ENCODE results near the gene B3GNT2.
A peak's percentile ranks its signal among the peaks of the same experiment; 100 is the strongest.

Gene B3GNT2

GRCh38 chr2:62209427-62209991, 13.6 kb downstream of the B3GNT2 start:
- in situ Hi-C loops (cut with HindIII; ENCODE audit: low sequenced_read_pairs): no loop called here
- TF ChIP-seq CTCF (IDR thresholded peaks at IDR 0.05; ENCODE audit: low read depth, low read length, missing control alignments): no peak
- no peak overlapping the region for H3K4me3 ChIP-seq (ENCODE audit: low read depth, low read length)
- no peak for DNase-seq (ENCODE audit: low read depth)

- no peak for DNase-seq (ENCODE audit: low read depth)
- H3K4me3 ChIP-seq (ENCODE audit: low read depth, low read length): no peak overlapping the region
- TF ChIP-seq CTCF (IDR thresholded peaks at IDR 0.05; ENCODE audit: low read depth, low read length, missing control alignments): no peak
- in situ Hi-C loops (cut with HindIII; ENCODE audit: low sequenced_read_pairs): no loop called here
Observed at GRCh38 chr2:62215306-62216064, 19.6 kb downstream of the B3GNT2 start.

DNA sequence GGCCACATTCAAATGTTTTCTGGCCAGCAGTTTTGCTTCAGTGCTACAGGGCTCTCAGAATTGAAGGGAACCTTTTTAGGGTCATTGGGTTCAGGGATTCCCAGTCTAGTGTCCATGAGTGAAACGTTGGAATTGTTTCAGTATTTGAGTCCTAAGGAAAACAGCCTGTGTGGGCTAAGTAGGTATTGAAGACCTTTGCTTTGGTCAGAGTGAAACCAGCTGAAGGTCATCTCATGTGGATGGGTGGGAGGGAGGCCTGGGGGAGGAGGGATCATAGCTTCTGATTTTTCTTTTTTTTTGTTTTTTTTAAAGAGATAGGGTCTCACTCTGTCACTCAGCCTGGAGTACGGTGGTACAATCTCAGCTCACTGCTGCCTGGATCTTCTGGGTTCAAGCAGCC, 20.2 kb downstream of the B3GNT2 start:
- in situ Hi-C loops (cut with HindIII; ENCODE audit: low sequenced_read_pairs): no loop called here
- TF ChIP-seq CTCF (IDR thresholded peaks at IDR 0.05; ENCODE audit: low read depth, low read length, missing control alignments): no peak
- no peak overlapping the region for H3K4me3 ChIP-seq (ENCODE audit: low read depth, low read length)
- DNase-seq (ENCODE audit: low read depth): no peak

- H3K4me3 ChIP-seq (ENCODE audit: low read depth, low read length): no peak overlapping the region
- TF ChIP-seq CTCF (IDR thresholded peaks at IDR 0.05; ENCODE audit: low read depth, low read length, missing control alignments): no peak
- in situ Hi-C loops (cut with HindIII; ENCODE audit: low sequenced_read_pairs): no loop called here
- peak; percentile 26 for DNase-seq (ENCODE audit: low read depth)
Observed at GRCh38 chr2:62216616-62217015, 20.7 kb downstream of the B3GNT2 start.

GRCh38 chr2:62217421-62217820, 21.5 kb downstream of the B3GNT2 start:
- H3K4me3 ChIP-seq (ENCODE audit: low read depth, low read length): no peak overlapping the region
- no peak for DNase-seq (ENCODE audit: low read depth)
- in situ Hi-C loops (cut with HindIII; ENCODE audit: low sequenced_read_pairs): no loop called here
- TF ChIP-seq CTCF (IDR thresholded peaks at IDR 0.05; ENCODE audit: low read depth, low read length, missing control alignments): no peak

- DNase-seq (ENCODE audit: low read depth): no peak
- TF ChIP-seq CTCF (IDR thresholded peaks at IDR 0.05; ENCODE audit: low read depth, low read length, missing control alignments): no peak
- no peak overlapping the region for H3K4me3 ChIP-seq (ENCODE audit: low read depth, low read length)
- in situ Hi-C loops (cut with HindIII; ENCODE audit: low sequenced_read_pairs): no loop called here
Observed at GRCh38 chr2:62217970-62218369, 22.1 kb downstream of the B3GNT2 start.

Measured in astrocyte of the cerebellum (primary cell).